HepG2 (cell line): ENCODE results near the gene PTPN12. TPM values are rescaled to one million over a fixed set of nuclear protein-coding genes. Genes with fewer than 3 reads are reported as not detected.
A peak's percentile ranks its signal among the peaks of the same experiment; 100 is the strongest.

Source experiments
- CSRNP1 ChIP-seq: sonication (generic); formaldehyde crosslinking; IDR thresholded peaks from 2 replicates; pipeline ENCODE4 v1.8.1; 2023; ENCODE audit warnings: mild to moderate bottlenecking, missing genetic modification reagents
- EEA1 ChIP-seq: sonication (generic); formaldehyde crosslinking; IDR thresholded peaks from 2 replicates; pipeline ENCODE4 v1.5.1; 2020; ENCODE audit warnings: mild to moderate bottlenecking, missing genetic modification reagents, borderline replicate concordance
- ELF4 ChIP-seq: sonication (generic); formaldehyde crosslinking; IDR thresholded peaks from 2 replicates; pipeline ENCODE4 v1.5.0; 2020; ENCODE audit warnings: missing genetic modification reagents, mild to moderate bottlenecking, moderate library complexity, borderline replicate concordance
- ETV5 ChIP-seq: IDR thresholded peaks from 2 replicates; pipeline ENCODE4 v1.6.1; 2018; ENCODE audit warnings: missing biosample characterization, missing genetic modification reagents, inconsistent platforms, borderline replicate concordance
- GLMP ChIP-seq: sonication (generic); formaldehyde crosslinking; IDR thresholded peaks from 2 replicates; pipeline ENCODE4 v1.9.0; 2021; ENCODE audit warnings: missing genetic modification reagents, mild to moderate bottlenecking, borderline replicate concordance
- HNRNPL ChIP-seq: fragments of 200-400 bp; formaldehyde crosslinking; IDR thresholded peaks from 2 replicates; pipeline ENCODE4 v1.6.1; 2017; ENCODE audit warnings: mild to moderate bottlenecking, low read depth, low read length
- PAF1 ChIP-seq: IDR thresholded peaks from 2 replicates; pipeline ENCODE4 v1.6.1; 2016; ENCODE audit warnings: missing genetic modification reagents, missing compliant biosample characterization
- POLR2A ChIP-seq, 2 experiments: IDR thresholded peaks; 2 replicates each; pipeline ENCODE4 v1.6.1; 2011; ENCODE audit warnings: low read depth in 2 of 2, low read length in 2 of 2, mild to moderate bottlenecking in 1 of 2, moderate library complexity in 1 of 2; ENCODE audit not compliant: insufficient read depth in 1 of 2
- SAP130 ChIP-seq: IDR thresholded peaks from 2 replicates; pipeline ENCODE4 v1.6.1; 2016; ENCODE audit warnings: low read depth
- SKI ChIP-seq: fragments of 450-650 bp; IDR thresholded peaks from one replicate; pipeline ENCODE4 v1.6.1; 2018; ENCODE audit warnings: mild to moderate bottlenecking; ENCODE audit not compliant: partially characterized antibody
- TGIF2 ChIP-seq: IDR thresholded peaks from 2 replicates; pipeline ENCODE4 v1.6.1; 2016; ENCODE audit warnings: control low read depth, missing compliant biosample characterization
- YY1 ChIP-seq: IDR thresholded peaks from 2 replicates; pipeline ENCODE4 v1.6.1; 2011; ENCODE audit warnings: low read length, low read depth, moderate library complexity, mild to moderate bottlenecking; ENCODE audit not compliant: insufficient read depth, insufficient replicate concordance
- polyA plus RNA-seq, 8 experiments: library from polyadenylated mRNA; depleted of rRNA in 3 of 8; stranded (reverse) in 7 of 8; unstranded in 1 of 8; fragments of >200 nt; fragmentation: Illumina TruSeq in 4 of 8; extraction: Trizol in 4 of 8; gene quantifications; 2 replicates each; pipeline versions ENCODE4 v1.2.1 to v1.2.3, GENCODE V29; 2011 to 2016; ENCODE audit warnings: low read depth in 4 of 8, missing spikeins in 1 of 8, mixed read lengths in 1 of 8; ENCODE audit not compliant: insufficient read depth in 1 of 8
- total RNA-seq, 5 experiments: library from RNA; depleted of rRNA; stranded (reverse); fragments of >200 nt; fragmentation: Illumina TruSeq; extraction: Trizol; gene quantifications; 2 replicates each; pipeline ENCODE4 v1.2.3, GENCODE V29; 2016; ENCODE audit warnings: low read depth in 1 of 5
- TF ChIP-seq, protein P1 (sequence below): fragments of 450-650 bp; IDR thresholded peaks from 2 replicates; pipeline ENCODE4 v1.6.1; 2017; ENCODE audit warnings: mild to moderate bottlenecking
- TF ChIP-seq, protein P2 (sequence below): sonication (generic); formaldehyde crosslinking; IDR thresholded peaks from 2 replicates; pipeline ENCODE4 v1.5.0; 2020; ENCODE audit warnings: missing genetic modification reagents
- TF ChIP-seq, protein P3 (sequence below): IDR thresholded peaks from 2 replicates; pipeline ENCODE4 v1.6.1; 2016; ENCODE audit warnings: low read depth
- TF ChIP-seq, protein P4 (sequence below): sonication (generic); formaldehyde crosslinking; conservative IDR thresholded peaks from 2 replicates; pipeline ENCODE4 v1.4.0; 2020; ENCODE audit warnings: mild to moderate bottlenecking, missing genetic modification reagents, moderate library complexity

Gene PTPN12
- total and polyA plus RNA-seq, 2 of the 13 experiments (the other 11 are each of a cell fraction or from before 2014, with no cell fraction given) = 22.9 to 56.8 TPM

- TF ChIP-seq ELF4 (CRISPR knock-in tag) = no peak
- TF ChIP-seq, protein P1, sequence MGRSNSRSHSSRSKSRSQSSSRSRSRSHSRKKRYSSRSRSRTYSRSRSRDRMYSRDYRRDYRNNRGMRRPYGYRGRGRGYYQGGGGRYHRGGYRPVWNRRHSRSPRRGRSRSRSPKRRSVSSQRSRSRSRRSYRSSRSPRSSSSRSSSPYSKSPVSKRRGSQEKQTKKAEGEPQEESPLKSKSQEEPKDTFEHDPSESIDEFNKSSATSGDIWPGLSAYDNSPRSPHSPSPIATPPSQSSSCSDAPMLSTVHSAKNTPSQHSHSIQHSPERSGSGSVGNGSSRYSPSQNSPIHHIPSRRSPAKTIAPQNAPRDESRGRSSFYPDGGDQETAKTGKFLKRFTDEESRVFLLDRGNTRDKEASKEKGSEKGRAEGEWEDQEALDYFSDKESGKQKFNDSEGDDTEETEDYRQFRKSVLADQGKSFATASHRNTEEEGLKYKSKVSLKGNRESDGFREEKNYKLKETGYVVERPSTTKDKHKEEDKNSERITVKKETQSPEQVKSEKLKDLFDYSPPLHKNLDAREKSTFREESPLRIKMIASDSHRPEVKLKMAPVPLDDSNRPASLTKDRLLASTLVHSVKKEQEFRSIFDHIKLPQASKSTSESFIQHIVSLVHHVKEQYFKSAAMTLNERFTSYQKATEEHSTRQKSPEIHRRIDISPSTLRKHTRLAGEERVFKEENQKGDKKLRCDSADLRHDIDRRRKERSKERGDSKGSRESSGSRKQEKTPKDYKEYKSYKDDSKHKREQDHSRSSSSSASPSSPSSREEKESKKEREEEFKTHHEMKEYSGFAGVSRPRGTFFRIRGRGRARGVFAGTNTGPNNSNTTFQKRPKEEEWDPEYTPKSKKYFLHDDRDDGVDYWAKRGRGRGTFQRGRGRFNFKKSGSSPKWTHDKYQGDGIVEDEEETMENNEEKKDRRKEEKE = no peak
- TF ChIP-seq SKI = no peak
- no peak for TF ChIP-seq YY1
- no peak for TF ChIP-seq CSRNP1 (CRISPR knock-in tag)
- no peak for TF ChIP-seq HNRNPL
- TF ChIP-seq TGIF2 (CRISPR knock-in tag) = no peak
- TF ChIP-seq, protein P2, sequence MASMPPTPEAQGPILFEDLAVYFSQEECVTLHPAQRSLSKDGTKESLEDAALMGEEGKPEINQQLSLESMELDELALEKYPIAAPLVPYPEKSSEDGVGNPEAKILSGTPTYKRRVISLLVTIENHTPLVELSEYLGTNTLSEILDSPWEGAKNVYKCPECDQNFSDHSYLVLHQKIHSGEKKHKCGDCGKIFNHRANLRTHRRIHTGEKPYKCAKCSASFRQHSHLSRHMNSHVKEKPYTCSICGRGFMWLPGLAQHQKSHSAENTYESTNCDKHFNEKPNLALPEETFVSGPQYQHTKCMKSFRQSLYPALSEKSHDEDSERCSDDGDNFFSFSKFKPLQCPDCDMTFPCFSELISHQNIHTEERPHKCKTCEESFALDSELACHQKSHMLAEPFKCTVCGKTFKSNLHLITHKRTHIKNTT (CRISPR knock-in tag) = no peak
- TF ChIP-seq SAP130 (CRISPR knock-in tag) = peak; percentile 79
- no peak for TF ChIP-seq PAF1 (CRISPR knock-in tag)
- TF ChIP-seq POLR2A (IDR thresholded peaks at IDR 0.05; ENCODE audit: insufficient read depth in 1 of 2, low read depth in 2 of 2, low read length in 2 of 2) = peak in 1 of 2 experiments; percentile 56; a peak in 3 of 4 replicates
- TF ChIP-seq, protein P3, sequence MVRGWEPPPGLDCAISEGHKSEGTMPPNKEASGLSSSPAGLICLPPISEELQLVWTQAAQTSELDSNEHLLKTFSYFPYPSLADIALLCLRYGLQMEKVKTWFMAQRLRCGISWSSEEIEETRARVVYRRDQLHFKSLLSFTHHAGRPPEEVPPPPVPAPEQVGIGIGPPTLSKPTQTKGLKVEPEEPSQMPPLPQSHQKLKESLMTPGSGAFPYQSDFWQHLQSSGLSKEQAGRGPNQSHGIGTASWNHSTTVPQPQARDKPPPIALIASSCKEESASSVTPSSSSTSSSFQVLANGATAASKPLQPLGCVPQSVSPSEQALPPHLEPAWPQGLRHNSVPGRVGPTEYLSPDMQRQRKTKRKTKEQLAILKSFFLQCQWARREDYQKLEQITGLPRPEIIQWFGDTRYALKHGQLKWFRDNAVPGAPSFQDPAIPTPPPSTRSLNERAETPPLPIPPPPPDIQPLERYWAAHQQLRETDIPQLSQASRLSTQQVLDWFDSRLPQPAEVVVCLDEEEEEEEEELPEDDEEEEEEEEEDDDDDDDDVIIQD (CRISPR knock-in tag) = peak; percentile 60; the same call in 1 of the 2 replicates
- TF ChIP-seq ETV5 = peak; percentile 86
- no peak for TF ChIP-seq EEA1
- TF ChIP-seq GLMP (CRISPR knock-in tag) = no peak
- TF ChIP-seq, protein P4, sequence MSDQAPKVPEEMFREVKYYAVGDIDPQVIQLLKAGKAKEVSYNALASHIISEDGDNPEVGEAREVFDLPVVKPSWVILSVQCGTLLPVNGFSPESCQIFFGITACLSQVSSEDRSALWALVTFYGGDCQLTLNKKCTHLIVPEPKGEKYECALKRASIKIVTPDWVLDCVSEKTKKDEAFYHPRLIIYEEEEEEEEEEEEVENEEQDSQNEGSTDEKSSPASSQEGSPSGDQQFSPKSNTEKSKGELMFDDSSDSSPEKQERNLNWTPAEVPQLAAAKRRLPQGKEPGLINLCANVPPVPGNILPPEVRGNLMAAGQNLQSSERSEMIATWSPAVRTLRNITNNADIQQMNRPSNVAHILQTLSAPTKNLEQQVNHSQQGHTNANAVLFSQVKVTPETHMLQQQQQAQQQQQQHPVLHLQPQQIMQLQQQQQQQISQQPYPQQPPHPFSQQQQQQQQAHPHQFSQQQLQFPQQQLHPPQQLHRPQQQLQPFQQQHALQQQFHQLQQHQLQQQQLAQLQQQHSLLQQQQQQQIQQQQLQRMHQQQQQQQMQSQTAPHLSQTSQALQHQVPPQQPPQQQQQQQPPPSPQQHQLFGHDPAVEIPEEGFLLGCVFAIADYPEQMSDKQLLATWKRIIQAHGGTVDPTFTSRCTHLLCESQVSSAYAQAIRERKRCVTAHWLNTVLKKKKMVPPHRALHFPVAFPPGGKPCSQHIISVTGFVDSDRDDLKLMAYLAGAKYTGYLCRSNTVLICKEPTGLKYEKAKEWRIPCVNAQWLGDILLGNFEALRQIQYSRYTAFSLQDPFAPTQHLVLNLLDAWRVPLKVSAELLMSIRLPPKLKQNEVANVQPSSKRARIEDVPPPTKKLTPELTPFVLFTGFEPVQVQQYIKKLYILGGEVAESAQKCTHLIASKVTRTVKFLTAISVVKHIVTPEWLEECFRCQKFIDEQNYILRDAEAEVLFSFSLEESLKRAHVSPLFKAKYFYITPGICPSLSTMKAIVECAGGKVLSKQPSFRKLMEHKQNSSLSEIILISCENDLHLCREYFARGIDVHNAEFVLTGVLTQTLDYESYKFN (CRISPR knock-in tag) = peak; percentile 56
Observed at GRCh38 chr7:77538281-77539212, 1.5 kb downstream of the PTPN12 start (continued).
